ENCODE measurements around the gene DACT1. TPM values are rescaled to one million over a fixed set of nuclear protein-coding genes. Genes with fewer than 3 reads are reported as not detected.

DACT1 gene, protein sequence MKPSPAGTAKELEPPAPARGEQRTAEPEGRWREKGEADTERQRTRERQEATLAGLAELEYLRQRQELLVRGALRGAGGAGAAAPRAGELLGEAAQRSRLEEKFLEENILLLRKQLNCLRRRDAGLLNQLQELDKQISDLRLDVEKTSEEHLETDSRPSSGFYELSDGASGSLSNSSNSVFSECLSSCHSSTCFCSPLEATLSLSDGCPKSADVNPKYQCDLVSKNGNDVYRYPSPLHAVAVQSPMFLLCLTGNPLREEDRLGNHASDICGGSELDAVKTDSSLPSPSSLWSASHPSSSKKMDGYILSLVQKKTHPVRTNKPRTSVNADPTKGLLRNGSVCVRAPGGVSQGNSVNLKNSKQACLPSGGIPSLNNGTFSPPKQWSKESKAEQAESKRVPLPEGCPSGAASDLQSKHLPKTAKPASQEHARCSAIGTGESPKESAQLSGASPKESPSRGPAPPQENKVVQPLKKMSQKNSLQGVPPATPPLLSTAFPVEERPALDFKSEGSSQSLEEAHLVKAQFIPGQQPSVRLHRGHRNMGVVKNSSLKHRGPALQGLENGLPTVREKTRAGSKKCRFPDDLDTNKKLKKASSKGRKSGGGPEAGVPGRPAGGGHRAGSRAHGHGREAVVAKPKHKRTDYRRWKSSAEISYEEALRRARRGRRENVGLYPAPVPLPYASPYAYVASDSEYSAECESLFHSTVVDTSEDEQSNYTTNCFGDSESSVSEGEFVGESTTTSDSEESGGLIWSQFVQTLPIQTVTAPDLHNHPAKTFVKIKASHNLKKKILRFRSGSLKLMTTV
- 1.5 and 2.8 TPM in 2 replicates for total RNA-seq (2014; rRNA removed; shearing (Covaris generic))

DNA sequence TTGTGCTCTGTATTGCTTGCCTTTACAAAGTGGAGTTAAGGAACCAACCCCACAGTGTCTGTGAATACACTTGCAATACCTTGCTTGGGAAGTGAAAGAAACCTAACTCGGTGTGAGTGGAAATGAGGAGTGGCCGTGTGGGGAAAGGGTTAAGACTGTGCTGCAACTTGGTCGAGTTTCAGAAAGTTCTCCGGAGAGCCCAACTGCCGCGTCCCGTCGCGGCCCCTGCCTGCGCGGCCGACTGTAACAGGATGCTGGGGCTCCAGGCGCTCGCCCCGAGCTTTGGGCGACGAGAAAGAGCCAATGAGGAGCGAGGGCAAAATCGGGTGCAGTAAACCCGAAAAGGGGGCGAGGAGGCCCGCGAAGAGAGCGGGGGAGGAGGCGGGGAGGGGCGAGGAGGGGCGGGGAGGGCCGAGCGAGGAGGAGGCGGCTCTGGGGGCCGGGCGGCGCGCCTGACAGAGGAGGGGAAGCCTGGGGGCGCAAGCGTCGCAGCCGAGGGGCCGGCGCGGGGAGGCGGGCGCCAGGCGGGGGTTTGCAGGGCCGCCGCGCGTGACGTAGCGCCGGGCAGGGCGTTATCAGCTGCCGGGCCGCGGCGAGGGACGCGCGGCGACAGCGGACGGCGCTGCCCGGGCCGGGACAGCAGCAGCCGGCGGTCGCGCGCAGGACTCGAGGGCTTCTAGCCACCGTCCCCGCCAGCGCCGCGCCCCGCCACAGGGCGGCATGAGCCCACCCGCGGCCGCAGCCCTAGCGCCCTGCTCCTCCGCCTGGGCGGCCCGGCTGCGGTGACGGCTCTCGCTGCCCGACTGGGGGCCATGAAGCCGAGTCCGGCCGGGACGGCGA lies at the start of gene DACT1:
DACT1 (plus strand) TSS at position 572 of the 840 bp plus-strand sequence; CDS start at position 813, 241 bp downstream.

Other genes with a start within 250 kb of the DACT1 start
- not detected in 2 replicates for gene TOMM20L, start 242.0 kb upstream of the DACT1 start, total RNA-seq (2014; rRNA removed; shearing (Covaris generic))
- 18.6 and 29.3 TPM in 2 replicates for gene TIMM9, start 210.4 kb upstream of the DACT1 start, total RNA-seq (2014; rRNA removed; shearing (Covaris generic))
- gene KIAA0586, start 210.2 kb upstream of the DACT1 start, total RNA-seq (2014; rRNA removed; shearing (Covaris generic)): 21.6 and 28.9 TPM in 2 replicates

All from A375 (cell line).